GM19025 (cell line): ENCODE data around the gene IFT27.

ENCODE experiments used
- ATAC-seq: cut with Tn5 transposase; IDR thresholded peaks from one replicate; pipeline ENCODE4 v1.9.1; 2021; ENCODE audit warnings: mild to moderate bottlenecking, low read depth, moderate library complexity; ENCODE audit not compliant: unreplicated experiment

IFT27 gene

DNA sequence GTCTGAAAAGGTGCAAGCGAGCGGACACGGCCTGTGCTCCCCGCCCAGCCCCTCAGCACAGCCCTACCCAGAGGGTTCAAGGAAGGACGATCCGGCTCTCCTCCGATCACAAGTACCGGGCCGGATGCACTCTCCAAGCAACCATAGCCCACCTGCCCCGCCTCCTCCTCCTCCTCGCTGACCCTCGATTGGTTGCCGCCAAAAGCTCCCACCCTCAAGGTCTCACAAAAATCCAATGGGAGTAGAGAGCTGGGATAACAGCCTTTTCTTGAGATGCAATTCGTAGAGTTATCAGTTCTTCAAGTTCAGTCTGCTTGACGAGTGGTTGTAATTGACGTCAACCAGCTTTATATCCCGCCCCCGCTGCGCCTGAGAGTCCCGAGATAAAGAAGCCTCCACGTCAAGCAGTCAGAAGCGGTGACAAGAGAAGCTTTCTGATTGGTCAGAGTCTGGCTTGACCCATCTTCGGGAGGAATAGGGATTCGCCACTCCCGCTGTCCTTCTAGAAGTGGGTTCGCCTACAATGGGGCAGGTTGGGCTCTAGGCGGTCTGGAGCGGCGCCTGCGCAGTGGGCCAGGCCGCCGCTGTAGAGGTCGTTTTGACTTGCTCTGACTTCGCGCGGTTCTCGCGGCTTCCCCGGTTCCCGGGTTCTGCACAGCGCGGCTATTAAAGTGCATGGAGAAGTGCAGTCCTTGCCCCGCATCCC is at the start of gene IFT27:
IFT27 (minus strand) TSS at position 156 of the 706 bp plus-strand sequence. CDS start 412 bp downstream, outside the sequence.
- peak; percentile 88 for ATAC-seq

DNA sequence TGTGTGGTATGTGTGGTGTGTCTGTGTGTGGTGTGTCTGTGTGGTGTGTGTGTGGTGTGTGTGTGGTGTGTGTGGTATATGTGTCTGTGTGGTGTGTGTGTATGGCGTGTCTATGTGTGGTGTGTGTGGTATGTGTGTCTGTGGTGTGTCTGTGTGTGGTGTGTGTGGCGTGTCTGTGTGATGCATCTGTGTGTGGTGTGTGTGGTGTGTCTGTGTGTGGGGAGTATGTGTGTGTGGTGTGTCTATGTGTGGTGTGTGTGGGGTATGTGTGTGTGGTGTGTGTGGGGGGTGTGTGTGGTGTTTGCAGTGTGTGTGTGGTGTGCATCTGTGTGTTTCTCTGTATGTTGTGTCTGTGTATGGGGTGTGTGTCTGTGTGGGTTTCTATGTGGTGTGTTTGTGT is 48.7 kb upstream of the IFT27 start:
- no peak for ATAC-seq

DNA sequence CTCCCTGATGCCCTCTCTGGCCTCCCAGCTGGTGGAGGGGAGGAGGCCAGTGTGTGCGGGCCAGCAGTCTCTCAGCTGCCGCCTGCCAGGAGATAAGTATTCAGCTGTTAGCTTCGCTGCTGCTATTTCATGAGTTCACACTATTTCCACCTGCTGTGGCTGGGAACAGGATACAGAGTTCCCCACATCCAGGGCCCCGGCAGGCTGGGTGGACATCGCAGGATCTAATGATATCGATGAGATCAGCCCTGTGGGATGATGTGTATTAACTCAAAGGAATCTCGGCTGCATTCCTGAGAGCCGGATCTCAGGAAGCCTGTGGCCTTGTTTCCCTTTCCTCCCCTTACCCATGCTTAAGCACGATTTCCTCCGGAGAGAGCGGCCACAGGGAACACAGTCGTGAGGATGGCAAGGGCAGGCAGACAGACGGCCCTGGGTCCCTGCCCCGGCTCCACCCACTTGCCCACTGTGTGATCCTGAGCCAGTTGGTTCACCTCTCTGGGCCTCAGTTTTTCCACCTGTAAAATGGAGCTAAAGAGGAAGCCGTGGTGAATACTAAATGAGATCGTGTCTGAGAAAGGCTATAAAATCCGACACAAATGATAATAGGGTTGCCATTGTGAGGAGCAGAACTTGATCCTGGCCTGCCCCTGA is 47.4 kb upstream of the IFT27 start:
- no peak for ATAC-seq

DNA sequence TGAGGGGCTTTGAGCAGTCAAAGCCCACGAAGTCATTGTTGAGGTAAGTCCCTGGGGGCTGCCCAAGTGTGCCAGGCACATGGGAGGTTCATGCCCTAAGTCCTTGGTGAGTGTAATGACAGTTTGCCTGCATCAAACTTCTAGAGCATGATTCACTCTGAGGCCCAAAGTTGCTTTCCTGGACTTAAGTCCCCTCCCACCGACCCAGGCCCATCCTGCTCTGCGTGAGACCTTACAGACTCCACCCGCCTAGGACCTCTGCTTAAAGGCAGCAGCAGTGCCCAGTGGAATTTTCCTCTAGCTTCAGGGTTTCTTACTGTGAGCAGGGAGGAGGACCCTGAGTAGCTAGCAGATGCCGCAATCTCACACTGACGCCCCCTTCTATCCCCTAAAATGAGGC is 46.7 kb upstream of the IFT27 start:
- ATAC-seq = no peak

GRCh38 chr22:36819112-36819511 is 43.2 kb upstream of the IFT27 start:
- ATAC-seq = no peak

DNA sequence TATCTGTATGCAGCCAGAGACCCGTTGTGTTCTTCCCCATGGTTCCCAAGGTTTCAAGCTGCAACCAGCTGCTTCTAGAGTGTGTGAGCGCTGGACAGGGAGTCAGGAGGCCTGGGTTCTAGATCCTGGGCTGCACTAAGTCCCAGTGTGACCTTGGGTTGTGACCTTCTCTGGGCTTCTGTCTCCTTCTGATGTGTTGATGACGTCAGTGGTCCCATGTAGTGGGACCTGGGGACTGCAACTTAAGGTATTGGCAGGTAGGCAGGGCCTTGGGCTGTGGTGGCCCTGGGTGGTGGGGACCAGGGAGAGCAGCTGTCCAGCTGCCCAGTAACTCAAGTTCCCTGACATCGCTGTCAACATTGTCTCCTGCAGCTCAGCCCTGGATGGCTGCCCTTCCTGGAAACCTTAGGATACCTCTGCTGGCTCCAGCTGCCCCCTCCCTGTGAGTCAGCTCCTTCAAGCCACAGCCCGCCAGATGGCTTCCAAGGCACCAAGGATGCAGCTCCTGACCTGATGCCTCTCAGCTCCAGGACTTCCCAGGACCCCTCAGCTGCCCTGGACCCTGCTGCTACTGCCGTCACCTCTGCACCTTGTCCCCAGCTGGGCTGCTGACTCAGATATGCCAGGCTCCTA is 42.2 kb upstream of the IFT27 start:
- ATAC-seq = no peak

GRCh38 chr22:36817525-36817848 is 41.6 kb upstream of the IFT27 start:
- ATAC-seq = no peak

GRCh38 chr22:36816636-36817524 is 41.0 kb upstream of the IFT27 start, which contains the start of gene PVALB:
Gene PVALB, minus strand, starts transcription at chr22:36817035. Its CDS starts 30 bp downstream, at chr22:36817005.
- no peak for ATAC-seq

- ATAC-seq = no peak
Measured at GRCh38 chr22:36816339-36816635, 40.4 kb upstream of the IFT27 start.

DNA sequence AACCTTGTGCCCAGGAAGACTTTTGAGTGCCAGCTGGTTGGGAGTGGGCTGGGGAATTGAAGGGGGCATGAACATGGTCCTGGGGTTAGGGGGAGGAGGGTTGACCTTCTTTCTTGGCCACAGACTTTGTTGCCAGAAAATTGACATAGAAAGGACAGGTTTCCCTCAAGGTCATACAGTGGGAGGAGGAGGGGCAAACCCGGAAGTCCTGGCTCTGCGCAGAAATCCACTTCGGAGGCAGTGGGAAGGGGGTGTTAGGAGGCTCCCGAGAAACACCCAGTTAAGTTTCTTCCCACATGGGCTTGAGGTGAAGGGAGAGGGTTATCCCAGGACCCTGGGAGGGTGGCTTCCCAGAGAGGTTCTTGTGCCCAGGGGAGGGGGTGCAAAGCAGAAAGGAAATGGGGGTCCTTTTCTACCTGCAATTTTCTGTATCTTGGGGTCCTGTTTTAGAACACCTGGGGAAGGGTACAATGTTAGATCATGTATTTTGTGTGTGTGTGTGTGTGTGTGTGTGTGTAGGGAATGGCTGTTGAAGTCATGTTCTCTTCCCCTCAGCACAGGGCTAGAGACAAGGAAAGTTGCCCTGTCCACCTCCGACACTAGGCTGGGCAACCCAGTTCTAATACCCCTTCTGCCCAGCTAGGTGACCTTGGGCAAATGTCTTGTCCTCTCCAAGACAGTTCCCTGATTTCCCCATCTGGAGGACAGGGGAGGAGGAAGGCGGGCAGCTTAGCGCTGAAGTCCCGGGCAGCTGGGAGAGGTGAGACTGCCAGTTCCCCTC is 39.8 kb upstream of the IFT27 start:
- ATAC-seq = no peak

- ATAC-seq = no peak
Measured at GRCh38 chr22:36814801-36815200, 38.9 kb upstream of the IFT27 start.

DNA sequence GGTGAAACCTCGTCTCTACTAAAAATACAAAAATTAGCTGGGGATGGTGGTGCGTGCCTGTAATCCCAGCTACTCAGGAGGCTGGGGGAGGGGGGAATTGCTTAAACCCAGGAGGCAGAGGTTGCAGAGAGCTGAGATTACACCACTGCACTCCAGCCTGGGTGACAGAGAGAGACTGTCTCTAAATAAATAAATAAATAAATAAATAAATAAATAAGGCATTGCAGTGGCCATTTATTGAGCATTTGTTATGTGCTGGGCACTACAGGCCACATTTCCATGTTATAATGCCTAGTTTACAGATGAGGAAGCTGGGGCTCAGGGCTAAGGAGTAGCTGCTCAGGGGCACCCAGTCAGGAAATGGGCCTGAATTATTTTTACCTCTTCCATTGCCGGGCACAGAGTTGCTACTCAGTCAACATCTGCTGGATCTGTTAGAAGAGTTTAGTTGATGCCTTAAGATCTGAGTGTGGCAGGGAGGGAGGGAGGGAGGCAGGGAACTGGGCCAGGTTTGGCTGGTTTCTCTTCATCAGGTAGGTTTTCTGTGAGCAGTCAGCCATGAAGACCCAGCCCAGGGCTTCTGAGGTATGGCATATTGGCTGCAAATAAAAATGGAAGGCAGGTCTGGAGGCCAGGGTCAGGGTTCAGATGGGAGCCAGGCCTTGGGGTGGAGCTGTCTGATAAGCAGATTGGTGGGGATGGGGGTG is 35.3 kb upstream of the IFT27 start:
- ATAC-seq = no peak

- no peak for ATAC-seq
Measured at GRCh38 chr22:36809351-36809750, 33.4 kb upstream of the IFT27 start.

GRCh38 chr22:36808721-36809344 is 32.9 kb upstream of the IFT27 start:
- ATAC-seq = no peak

DNA sequence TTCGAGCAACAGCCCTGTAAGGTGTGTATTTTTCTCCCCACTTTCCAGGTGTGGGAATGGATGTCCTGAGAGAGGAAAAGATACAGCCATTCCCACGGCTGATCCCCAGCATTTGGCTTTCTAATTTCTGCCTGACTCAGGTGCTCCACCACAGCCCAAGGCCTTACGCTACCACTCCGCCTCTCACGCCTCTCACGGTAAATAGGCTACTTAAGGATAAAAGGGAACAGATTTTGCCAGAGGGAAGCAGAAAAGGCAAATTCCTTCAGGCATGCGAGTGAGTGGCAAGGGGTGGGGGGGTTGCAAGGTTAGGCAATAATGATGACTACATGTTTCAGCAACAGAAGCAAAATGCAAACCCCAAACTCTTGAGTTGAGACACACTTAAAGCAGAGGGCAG is 31.7 kb upstream of the IFT27 start:
- ATAC-seq = no peak

DNA sequence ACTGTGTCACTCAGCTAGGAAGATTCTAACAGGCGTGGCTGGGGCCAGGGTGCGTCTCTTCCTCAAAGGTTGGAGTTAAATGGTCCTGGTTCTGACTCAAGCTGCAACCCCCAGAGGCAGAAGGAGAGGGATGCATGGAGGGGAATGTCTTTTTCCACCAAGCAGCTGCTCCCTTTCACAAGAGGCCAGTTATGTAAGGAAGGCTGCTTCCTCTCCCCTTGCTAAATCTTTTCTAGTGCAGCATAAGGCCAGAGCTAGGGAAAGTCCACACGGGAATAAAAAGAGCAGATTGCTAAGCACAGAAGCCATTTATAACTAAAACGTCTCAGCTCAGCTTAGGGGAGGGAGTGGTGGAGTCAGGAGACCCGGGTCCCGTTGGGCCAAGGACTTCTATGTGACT is 30.9 kb upstream of the IFT27 start:
- ATAC-seq = no peak

GRCh38 chr22:36803358-36803757 is 27.4 kb upstream of the IFT27 start:
- ATAC-seq = no peak

DNA sequence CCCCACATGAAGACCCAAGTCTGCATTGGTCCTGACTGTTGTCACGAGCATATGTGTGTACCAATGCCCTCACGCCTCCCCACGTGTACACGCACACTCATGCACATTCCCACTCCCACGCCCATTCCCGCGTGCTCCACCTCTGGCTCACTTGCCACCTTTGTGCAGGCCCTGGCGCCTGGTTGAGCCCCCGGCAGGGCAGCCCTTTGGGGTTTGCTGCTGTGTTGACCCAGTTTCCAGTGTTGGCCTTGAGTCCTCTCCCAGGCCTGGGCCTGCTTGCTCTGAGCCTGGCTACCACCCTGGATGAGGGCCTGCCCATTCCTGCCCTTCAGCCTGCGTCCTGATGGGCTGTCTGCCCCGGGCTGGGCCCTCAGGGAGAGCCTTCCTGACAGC is 22.8 kb upstream of the IFT27 start:
- no peak for ATAC-seq
